Neural cell (in vitro differentiated cells): ENCODE data around the gene ARIH1. TPM values are rescaled to one million over a fixed set of nuclear protein-coding genes. Genes with fewer than 3 reads are reported as not detected.

Experiments
- polyA plus RNA-seq: library from polyadenylated mRNA; depleted of rRNA; stranded (reverse); fragments of >200 nt; gene quantifications from 2 replicates; pipeline ENCODE4 v1.2.3, GENCODE V29; 2014

The ARIH1 gene
- polyA plus RNA-seq, 1 donor from 2014 or later: 72.1 TPM

Other genes starting within 250 kb of the ARIH1 start
- gene PKM, start 243.1 kb upstream of the ARIH1 start, polyA plus RNA-seq: 361 and 383 TPM in 2 replicates
- gene PARP6, start 201.8 kb upstream of the ARIH1 start, polyA plus RNA-seq: 200 and 218 TPM in 2 replicates
- gene CELF6, start 154.2 kb upstream of the ARIH1 start, polyA plus RNA-seq: 68.6 and 90.1 TPM in 2 replicates
- gene HEXA, start 98.3 kb upstream of the ARIH1 start, polyA plus RNA-seq: 105 TPM in 2 replicates
- not detected in 2 replicates for gene TMEM202, start 76.0 kb upstream of the ARIH1 start, polyA plus RNA-seq
- not detected in 2 replicates for gene GOLGA6B, start 180.4 kb downstream of the ARIH1 start, polyA plus RNA-seq
- not detected in 2 replicates for gene HIGD2B, start 211.9 kb downstream of the ARIH1 start, polyA plus RNA-seq
- 66.5 and 88.2 TPM in 2 replicates for gene BBS4, start 211.9 kb downstream of the ARIH1 start, polyA plus RNA-seq